SW 1271 (cell line): ENCODE measurements around the gene TRIM8.
A peak's percentile ranks its signal among the peaks of the same experiment; 100 is the strongest.
"Not testable (repeated sequence)": the region's sequence is repeated elsewhere in the genome, so short reads cannot be mapped to it uniquely, and the experiment has no call there.

ENCODE experiments used
- DNase-seq, 2 experiments: peaks; one replicate each; lab custom pipeline; 2025; lab: John Stamatoyannopoulos, UW

TRIM8 gene

GRCh38 chr10:102670871-102671434, 26.7 kb downstream of the TRIM8 start:
- DNase-seq, result no peak

DNA sequence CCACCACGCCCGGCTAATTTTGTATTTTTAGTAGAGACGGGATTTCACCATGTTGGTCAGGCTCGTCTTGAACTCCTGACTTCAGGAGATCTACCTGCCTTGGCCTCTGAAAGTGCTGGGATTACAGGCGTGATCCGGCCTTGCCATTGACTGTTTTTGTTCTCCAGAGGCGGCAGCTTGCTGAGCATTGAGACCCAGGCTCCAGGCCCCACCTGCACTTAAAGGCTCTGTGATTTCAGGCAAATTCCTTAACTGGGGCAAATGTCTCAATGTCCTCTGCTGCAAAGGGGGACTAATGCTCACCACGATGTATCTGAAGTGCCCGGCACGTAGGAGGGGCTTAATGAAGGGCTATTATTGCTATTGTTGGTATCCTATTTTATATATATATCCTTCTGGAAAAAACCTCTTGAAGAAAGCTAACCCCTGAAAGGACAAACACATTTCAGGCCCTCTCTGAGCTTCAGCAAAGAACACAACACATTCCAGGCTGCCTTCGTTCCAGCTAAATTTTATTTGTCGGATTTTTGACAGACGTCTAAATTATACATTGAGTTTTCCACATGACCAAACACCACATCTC, 29.0 kb downstream of the TRIM8 start:
- DNase-seq, result no peak

DNA sequence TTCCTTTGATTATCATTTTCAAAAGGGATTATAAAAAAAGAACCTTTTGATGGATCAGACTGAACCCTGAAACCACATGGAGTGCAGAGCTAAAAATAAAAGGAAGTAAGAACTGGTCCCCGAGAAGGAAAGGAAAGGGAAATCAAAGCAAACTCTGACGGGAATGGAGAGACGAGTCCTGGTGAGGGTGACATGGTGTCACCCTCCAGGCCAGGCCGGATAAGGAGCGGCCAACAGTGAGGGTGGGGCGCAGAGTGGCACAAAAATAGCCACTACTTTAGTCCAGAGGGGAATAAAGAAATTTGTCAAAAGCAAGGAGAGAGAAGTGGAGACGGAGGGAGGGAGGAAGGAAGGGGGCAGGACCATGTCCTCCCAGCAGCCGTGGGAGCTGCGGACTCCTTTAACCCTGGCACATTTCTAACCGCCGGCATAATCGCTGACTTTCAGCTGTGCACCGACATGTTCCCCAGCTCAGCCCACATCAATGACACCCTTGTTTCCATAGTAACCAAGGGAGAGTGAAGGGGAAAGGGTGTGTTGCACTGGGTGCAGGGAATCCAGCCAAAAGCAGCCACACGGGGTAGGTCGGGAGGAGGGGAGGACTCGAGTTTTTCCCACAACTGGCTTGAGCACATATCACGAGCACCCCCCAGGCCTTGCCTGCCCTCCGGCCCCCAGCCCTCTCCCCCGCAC, 29.7 kb downstream of the TRIM8 start:
- no peak for DNase-seq

- no peak for DNase-seq
These were observed 30.3 kb downstream of the TRIM8 start for GRCh38 chr10:102674566-102674965.

DNA sequence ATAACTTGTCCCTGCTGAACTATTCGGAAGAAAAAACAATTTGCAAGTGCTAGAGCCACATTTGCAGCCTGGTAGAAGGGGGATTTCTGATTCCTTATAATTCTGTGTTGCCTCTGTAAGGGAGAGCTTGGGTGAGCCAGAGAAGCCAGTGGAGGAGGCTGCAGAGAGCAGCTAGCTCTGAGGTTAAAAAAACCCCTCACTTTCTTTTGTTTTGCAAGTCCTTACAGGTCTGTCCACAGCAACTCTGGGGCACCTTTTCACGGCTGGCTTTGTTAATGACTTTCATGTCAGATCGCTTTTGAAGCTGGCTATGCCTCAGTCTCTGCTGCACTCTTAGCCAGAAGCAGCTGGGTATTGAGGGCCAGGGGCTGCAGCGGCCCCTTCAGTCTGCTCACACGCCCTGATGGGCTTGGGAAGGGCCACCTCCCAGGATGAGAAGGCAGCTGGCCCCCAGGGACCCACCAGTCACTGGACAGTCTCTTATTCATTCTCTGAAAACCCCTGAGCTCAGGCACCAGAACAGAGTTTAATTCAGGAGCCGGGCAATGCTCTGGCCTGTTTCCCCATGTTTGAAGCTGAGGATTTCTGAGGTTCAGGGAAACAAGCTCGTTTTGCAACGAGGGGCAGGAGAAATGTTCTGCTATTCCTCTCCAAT, 30.9 kb downstream of the TRIM8 start:
- no peak for DNase-seq

GRCh38 chr10:102675666-102676533, 31.6 kb downstream of the TRIM8 start:
- DNase-seq, result no peak

DNA sequence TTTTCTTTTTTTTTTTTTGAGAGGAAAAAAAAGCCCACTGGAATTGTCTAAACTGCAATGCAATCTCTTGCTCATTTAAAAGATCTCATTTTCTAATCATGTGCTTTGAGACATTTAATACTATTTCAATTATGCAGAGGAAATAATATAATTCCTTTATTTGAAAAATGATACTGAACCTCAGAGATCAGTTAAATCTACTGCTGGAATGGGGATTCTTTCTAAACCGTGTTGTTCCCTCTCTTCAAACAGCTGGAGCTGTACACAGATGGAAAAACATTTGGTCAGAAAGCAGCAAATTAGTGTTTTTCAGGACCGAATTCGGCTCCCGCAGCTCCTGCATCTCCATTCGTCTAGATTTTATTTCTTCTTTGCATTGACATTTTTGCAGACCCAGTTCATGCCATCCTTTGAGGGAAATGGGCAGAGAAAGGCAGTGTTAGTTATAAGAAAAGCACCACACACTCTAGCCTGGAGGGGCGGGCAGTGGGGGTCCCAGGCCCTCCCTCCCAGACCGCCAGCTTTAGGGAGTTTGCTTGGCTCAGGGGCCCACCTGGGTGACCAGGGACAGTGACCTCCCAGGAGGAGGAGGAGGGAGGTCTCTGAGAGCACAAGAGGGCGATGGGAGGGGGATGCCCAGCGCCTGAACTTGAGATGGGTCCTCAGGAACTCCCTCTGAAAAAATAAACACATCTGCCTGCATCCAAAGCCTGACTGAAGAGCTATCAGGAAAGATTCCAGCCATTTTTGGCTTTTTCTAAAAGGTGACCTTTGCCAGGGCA, 32.4 kb downstream of the TRIM8 start:
- DNase-seq, result no peak

- no peak for DNase-seq
These were observed 33.2 kb downstream of the TRIM8 start for GRCh38 chr10:102677331-102678067.

GRCh38 chr10:102678068-102678400, 33.8 kb downstream of the TRIM8 start:
- no peak for DNase-seq

- DNase-seq, result peak in 1 of 2 experiments; percentile 29
These were observed 34.6 kb downstream of the TRIM8 start for GRCh38 chr10:102678842-102679289.

- no peak for DNase-seq
These were observed 35.3 kb downstream of the TRIM8 start for GRCh38 chr10:102679596-102679995.

- DNase-seq, result no peak
These were observed 37.4 kb downstream of the TRIM8 start for GRCh38 chr10:102681696-102682095.

- DNase-seq, result no peak
These were observed 38.1 kb downstream of the TRIM8 start for GRCh38 chr10:102682416-102682815.

- no peak for DNase-seq
These were observed 38.7 kb downstream of the TRIM8 start for GRCh38 chr10:102682981-102683380.

GRCh38 chr10:102683736-102684135, 39.5 kb downstream of the TRIM8 start:
- DNase-seq, result no peak

GRCh38 chr10:102691285-102692066, 47.2 kb downstream of the TRIM8 start:
- DNase-seq, result no peak

GRCh38 chr10:102695401-102695800, 51.1 kb downstream of the TRIM8 start:
- DNase-seq, result not testable (repeated sequence)

DNA sequence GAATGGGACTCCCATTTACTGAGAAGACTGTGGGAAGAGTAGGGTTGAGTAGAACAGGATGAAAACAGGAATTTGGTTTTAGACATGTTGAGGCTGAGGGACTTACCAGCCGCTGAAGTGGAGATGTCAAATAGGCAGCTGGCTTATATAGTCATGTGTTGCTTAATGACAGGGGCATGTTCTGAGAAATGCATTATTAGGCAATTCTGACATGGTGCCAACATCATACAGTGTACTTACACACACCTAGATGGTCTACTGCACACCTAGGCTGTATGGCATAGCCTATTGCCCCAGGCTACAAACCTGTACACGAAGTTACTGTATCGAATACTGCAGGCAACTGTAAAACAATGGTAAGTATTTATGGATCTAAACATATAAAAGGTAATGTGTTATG, 52.5 kb downstream of the TRIM8 start:
- no peak for DNase-seq

- DNase-seq, result no peak
These were observed 54.6 kb downstream of the TRIM8 start for GRCh38 chr10:102698894-102699293.

GRCh38 chr10:102701272-102701671, 57.0 kb downstream of the TRIM8 start:
- no peak for DNase-seq
